Muscle layer of duodenum (tissue), 2 donors: ENCODE data around the gene ARL2.
"Not testable (repeated sequence)": the region's sequence is repeated elsewhere in the genome, so short reads cannot be mapped to it uniquely, and the experiment has no call there.

ENCODE experiments used
- H3K27ac ChIP-seq: one replicate; pipeline ENCODE4 v1.7.0; 2013; ENCODE audit warnings: mild to moderate bottlenecking, low read length
- H3K27me3 ChIP-seq: one replicate; pipeline ENCODE4 v1.7.0; 2013; ENCODE audit warnings: low read depth, mild to moderate bottlenecking, control low read depth, low read length
- H3K36me3 ChIP-seq, 2 donors: one replicate each; pipeline ENCODE4 v1.7.0; 2013; ENCODE audit warnings: low read length in 2 of 2, control low read depth in 1 of 2, mild to moderate bottlenecking in 1 of 2; ENCODE audit not compliant: insufficient read depth in 2 of 2, control insufficient read depth in 1 of 2
- H3K4me1 ChIP-seq, 2 donors: one replicate each; pipeline ENCODE4 v1.7.0; 2013; ENCODE audit warnings: low read length in 2 of 2, mild to moderate bottlenecking in 2 of 2, control low read depth in 1 of 2, moderate library complexity in 1 of 2; ENCODE audit not compliant: insufficient read depth in 2 of 2, control insufficient read depth in 1 of 2
- H3K4me3 ChIP-seq, 2 donors: one replicate each; pipeline ENCODE4 v1.7.0; 2013; ENCODE audit warnings: low read length in 2 of 2, low read depth in 1 of 2, mild to moderate bottlenecking in 1 of 2
- H3K9me3 ChIP-seq, 2 donors: one replicate each; pipeline ENCODE4 v1.7.0; 2013; ENCODE audit warnings: low read length in 2 of 2, control low read depth in 1 of 2, mild to moderate bottlenecking in 1 of 2; ENCODE audit not compliant: control insufficient read depth in 1 of 2
- donor health status: healthy.

Gene ARL2

GRCh38 chr11:65008873-65009272, 5.1 kb upstream of the ARL2 start:
- Histone ChIP-seq H3K9me3 (no peaks in the 10 kb centered on the region), H3K27me3 (no peaks in the 10 kb centered on the region), H3K36me3 (no peaks in the 10 kb centered on the region), H3K4me1 (peaks cover 5 to 6% of the 10 kb centered on the region in 2 donors), H3K27ac (no peak overlapping the region), H3K4me3 (no peak overlapping the region)

DNA sequence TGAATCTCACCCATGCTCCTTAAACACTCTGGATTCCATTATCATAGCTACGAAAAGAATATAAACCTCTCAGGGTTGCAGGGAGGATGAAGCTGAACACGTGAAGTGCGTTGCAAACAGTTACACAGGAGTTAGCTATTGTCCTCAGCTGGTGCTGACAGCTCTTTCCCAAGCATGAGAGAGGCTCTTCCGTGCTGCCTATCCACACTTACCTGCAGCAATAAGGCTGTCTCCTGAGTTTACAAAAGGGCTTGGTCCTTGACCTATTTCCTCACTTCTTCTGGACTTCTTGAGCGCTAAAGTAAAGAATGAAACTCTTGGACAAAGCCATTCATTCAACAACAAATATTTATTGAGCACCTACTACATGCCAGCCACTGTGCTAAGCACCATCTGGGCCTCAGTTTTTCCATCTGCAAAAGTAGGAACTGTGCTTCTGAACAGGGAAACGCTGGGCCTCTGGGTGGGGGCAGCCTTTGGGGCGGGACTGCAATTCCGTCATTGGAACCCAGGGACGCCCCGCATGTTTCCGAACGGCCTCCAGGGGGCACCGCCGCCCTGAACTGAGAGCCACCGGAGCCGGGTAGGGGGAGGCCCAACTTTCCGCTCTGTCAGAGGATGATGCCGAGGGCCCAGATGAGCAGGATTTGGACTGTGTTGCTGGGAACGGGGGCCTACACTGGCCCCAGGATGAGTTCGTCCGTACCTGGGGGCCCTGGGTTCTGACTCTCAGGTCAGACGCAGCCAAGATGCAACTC, 651 bp upstream of the ARL2 start:
- H3K27me3 ChIP-seq, result no peaks in the 10 kb centered on the region
- H3K36me3 ChIP-seq, result peaks cover 3 to 8% of the 10 kb centered on the region in 2 donors
- H3K27ac ChIP-seq, result peak overlapping the region; percentile 93
- no peaks in the 10 kb centered on the region for H3K9me3 ChIP-seq
- peak overlapping the region; percentile 66 to 72 for H3K4me3 ChIP-seq
- peaks cover 6 to 16% of the 10 kb centered on the region in 2 donors for H3K4me1 ChIP-seq

DNA sequence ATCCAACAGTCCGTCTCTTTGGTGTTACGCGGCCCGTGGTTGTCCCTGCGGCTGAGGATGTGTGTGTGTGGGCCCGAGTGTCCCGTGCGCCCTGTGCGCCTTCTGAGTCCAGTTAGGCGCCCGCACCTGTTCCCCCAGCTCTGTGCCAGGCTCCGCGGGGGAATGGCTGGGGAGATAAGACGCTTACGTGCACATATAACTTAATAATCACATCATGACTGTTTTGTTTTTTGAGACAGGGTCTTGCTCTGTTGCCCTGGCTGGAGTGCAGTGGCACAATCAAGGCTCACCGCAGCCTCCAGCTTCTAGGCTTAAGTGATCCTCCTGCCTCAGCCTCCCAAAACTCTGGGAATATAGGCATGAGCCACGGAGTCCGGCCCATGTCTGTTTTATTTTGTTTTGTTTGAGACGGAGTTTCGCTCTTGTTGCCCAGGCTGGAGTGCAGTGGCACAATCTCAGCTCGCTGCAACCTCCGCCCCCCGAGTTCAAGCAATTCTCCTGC, 817 bp downstream of the ARL2 start:
- peaks cover 9 to 17% of the 10 kb centered on the region in 2 donors for H3K36me3 ChIP-seq
- peak overlapping the region; percentile 66 to 72 for H3K4me3 ChIP-seq
- H3K27me3 ChIP-seq, result no peaks in the 10 kb centered on the region
- no peaks in the 10 kb centered on the region for H3K9me3 ChIP-seq
- peak overlapping the region; percentile 93 for H3K27ac ChIP-seq
- H3K4me1 ChIP-seq, result peaks cover 6 to 16% of the 10 kb centered on the region in 2 donors

DNA sequence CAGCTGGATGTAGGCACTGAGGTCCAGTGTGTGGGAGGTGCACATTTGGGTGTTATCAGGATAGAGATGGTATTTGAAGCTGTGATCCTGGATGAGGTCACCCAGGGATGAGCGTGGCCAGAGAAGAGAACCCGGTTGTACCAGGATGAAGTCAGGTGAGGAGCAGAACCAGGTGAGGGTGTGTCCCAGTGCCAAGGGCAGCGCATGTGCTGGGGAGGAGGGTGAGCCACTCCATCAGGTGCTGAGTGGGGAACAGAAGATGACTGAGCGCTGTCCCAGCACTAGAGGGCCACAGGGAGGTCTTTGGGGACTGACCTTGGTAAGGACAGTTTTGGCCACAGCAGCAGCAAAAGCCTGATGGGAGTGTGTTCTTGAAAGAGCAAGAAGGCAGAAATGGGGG, 2.7 kb downstream of the ARL2 start:
- no peaks in the 10 kb centered on the region for H3K9me3 ChIP-seq
- H3K36me3 ChIP-seq, result peaks cover 9 to 31% of the 10 kb centered on the region in 2 donors
- H3K4me3 ChIP-seq, result no peak overlapping the region

DNA sequence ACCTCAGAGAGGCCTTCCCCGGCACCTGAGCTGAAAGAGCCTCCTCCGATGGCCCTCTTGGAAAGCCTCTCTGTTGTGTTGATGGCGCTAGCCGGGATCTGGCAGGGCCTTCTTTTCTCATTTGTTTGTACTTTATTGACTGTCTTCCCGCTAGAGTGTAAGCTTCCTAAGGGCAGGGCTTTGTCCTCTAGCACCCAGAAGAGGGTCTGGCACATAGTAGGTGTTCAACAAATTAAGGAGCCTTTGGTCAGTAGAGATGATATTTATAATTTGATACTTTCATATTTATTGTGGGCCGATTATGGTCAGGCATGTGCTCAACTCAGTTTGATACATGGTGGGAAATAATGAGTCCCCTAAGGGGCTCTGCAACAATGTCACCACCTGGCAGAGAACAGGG, 4.0 kb downstream of the ARL2 start:
- Histone ChIP-seq H3K4me3 (no peak overlapping the region), H3K27ac (no peak overlapping the region), H3K4me1 (peaks cover 5 to 16% of the 10 kb centered on the region in 2 donors), H3K9me3 (no peaks in the 10 kb centered on the region), H3K27me3 (no peaks in the 10 kb centered on the region), H3K36me3 (peaks cover 9 to 39% of the 10 kb centered on the region in 2 donors)

More for the DNA sequence above, 2.7 kb downstream of the ARL2 start:
- no peak overlapping the region for H3K27ac ChIP-seq
- peaks cover 6 to 16% of the 10 kb centered on the region in 2 donors for H3K4me1 ChIP-seq
- H3K27me3 ChIP-seq, result no peaks in the 10 kb centered on the region

- Histone ChIP-seq H3K4me1 (peaks cover 0 to 10% of the 10 kb centered on the region in 2 donors), H3K36me3 (peaks cover 9 to 39% of the 10 kb centered on the region in 2 donors), H3K9me3 (no peaks in the 10 kb centered on the region), H3K27me3 (no peaks in the 10 kb centered on the region), H3K27ac (no peak overlapping the region), H3K4me3 (no peak overlapping the region)
These were observed 5.9 kb downstream of the ARL2 start for GRCh38 chr11:65019824-65020223.

DNA sequence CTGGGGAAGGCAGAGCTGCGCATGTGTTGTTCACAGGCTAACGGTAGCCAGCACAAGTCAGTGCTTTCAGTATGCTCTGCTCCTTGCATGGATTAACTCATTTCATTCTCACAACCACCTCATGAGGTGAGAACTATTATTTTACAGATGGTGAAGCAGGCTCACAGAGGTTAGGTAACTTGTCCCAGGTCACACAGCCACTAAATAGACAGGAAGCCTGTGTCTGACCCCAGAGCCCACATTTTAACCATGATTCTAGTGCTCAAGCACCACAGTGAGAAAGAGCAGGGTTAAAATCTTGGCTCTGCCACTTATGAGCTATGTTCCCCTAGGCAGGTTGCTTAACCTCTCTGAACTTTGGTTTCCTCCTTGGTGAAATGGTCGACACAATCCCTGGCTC, 7.0 kb downstream of the ARL2 start:
- Histone ChIP-seq H3K4me3 (no peak overlapping the region), H3K36me3 (peaks cover 9 to 39% of the 10 kb centered on the region in 2 donors), H3K9me3 (no peaks in the 10 kb centered on the region), H3K4me1 (no peaks in the 10 kb centered on the region), H3K27ac (no peak overlapping the region), H3K27me3 (no peaks in the 10 kb centered on the region)

- no peak overlapping the region for H3K4me3 ChIP-seq
- no peaks in the 10 kb centered on the region for H3K27me3 ChIP-seq
- H3K4me1 ChIP-seq, result no peaks in the 10 kb centered on the region
- peaks cover 9 to 39% of the 10 kb centered on the region in 2 donors for H3K36me3 ChIP-seq
- no peaks in the 10 kb centered on the region for H3K9me3 ChIP-seq
- H3K27ac ChIP-seq, result no peak overlapping the region
These were observed 7.5 kb downstream of the ARL2 start for GRCh38 chr11:65021509-65021908.

DNA sequence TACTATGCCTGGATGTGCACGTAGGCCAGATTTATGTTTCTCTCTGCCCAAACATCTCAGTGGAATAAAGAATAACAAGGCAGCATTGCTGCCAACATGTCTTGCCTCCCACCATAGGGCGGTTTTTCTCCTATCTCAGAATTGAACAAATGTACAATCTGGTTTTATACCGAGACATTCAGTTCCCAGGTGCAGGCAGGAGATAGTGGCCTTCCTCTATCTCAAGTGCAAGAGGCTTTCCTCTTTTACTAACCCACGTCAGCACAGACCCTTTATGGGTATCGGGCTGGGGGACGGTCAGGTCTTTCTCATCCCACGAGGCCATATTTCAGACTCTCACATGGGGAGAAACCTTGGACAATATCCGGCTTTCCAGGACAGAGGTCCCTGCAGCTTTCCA, 9.5 kb downstream of the ARL2 start:
- H3K27ac ChIP-seq, H3K4me1 ChIP-seq, H3K27me3 ChIP-seq, H3K9me3 ChIP-seq, H3K4me3 ChIP-seq: not testable (repeated sequence)
- peaks cover 4 to 29% of the 10 kb centered on the region in 2 donors for H3K36me3 ChIP-seq

- peaks cover 5 to 11% of the 10 kb centered on the region in 2 donors for H3K4me1 ChIP-seq
- no peaks in the 10 kb centered on the region for H3K9me3 ChIP-seq
- no peaks in the 10 kb centered on the region for H3K27me3 ChIP-seq
- peak overlapping the region; percentile 77 to 84 for H3K4me3 ChIP-seq
- H3K27ac ChIP-seq, result peak overlapping the region; percentile 93
- peaks cover 0 to 14% of the 10 kb centered on the region in 2 donors for H3K36me3 ChIP-seq
These were observed 12.8 kb downstream of the ARL2 start for GRCh38 chr11:65026810-65027209.

DNA sequence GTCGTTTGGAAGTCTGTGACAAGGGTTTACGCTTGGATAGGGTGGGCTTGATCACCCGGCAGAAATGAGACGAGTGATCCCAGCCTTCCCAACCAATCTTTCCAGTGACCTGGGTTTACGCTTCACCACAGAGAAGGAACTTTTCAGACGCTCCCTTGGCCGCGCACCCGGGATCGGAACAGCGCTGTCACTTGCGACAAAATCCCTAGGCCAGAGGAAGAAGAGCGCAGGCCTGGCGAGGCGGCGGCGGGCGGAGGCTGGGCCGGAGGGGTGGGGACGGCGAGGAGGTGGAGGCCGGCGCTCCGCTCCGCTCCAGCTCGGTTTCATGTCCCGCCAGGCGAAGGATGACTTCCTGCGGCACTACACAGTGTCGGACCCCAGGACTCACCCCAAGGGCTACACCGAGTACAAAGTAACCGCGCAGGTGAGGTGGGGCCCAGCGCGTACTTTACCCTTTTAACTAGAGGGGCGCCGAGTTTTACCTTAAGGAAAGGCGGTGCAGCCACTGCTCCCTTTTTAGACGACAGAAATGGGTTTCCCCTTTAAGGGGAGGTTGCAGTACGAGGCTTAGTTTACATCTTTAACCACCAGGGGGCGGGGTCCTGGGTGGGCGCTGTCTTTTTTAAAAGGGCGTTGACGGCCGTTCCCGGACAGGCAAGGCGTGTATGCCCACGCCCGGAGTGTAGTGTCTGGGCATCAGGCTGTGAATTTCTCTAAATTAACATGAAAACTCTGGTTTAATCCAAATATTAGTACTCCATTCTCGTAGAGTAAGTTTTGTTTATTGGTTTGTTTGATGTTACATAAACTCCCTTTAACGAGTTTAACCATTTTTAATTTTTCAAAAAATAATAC, 13.5 kb downstream of the ARL2 start, which contains the start of gene SNX15:
TSS of gene SNX15 (plus strand) at position 227 of the 855 bp plus-strand sequence. CDS start at position 326, 99 bp downstream.
- peaks cover 5 to 11% of the 10 kb centered on the region in 2 donors for H3K4me1 ChIP-seq
- peak within 1 kb of the TSS; percentile 77 to 84 for H3K4me3 ChIP-seq
- H3K36me3 ChIP-seq, result peaks cover 4 to 14% of the 10 kb centered on the region in 2 donors
- peak within 1 kb of the TSS; percentile 93 for H3K27ac ChIP-seq
- H3K9me3 ChIP-seq, result no peaks in the 10 kb centered on the region
- H3K27me3 ChIP-seq, result no peaks in the 10 kb centered on the region
